MM.1S (cell line): ENCODE data around the gene KIAA1671.

ENCODE experiments used
- DNase-seq: peaks from one replicate; pipeline ENCODE4 v3.0.0-alpha.2; 2015
- H2AFZ ChIP-seq: fragments of 300-600 bp; sonication (generic); 2 replicates; pipeline ENCODE4 v1.6.0; 2016; ENCODE audit warnings: antibody characterized with exemption, low read length
- H3F3A ChIP-seq: fragments of 300-600 bp; sonication (generic); 2 replicates; pipeline ENCODE4 v1.6.1; 2016; ENCODE audit warnings: mild to moderate bottlenecking, antibody characterized with exemption, low read length, moderate library complexity, mixed read lengths; ENCODE audit not compliant: insufficient read depth
- H3K27ac ChIP-seq: fragments of 300-600 bp; sonication (generic); 2 replicates; pipeline ENCODE4 v1.5.1; 2016; ENCODE audit warnings: mild to moderate bottlenecking, low read length
- H3K27me3 ChIP-seq: fragments of 300-600 bp; sonication (generic); replicated peaks from 2 replicates; pipeline ENCODE4 v1.6.0; 2016; ENCODE audit warnings: low read length; ENCODE audit not compliant: insufficient read depth
- H3K36me3 ChIP-seq: fragments of 300-600 bp; sonication (generic); replicated peaks from 2 replicates; pipeline ENCODE4 v1.6.1; 2016; ENCODE audit warnings: mild to moderate bottlenecking, low read length, mixed read lengths; ENCODE audit not compliant: insufficient read depth
- H3K4me1 ChIP-seq: fragments of 300-600 bp; sonication (generic); 2 replicates; pipeline ENCODE4 v1.6.1; 2016; ENCODE audit warnings: low read length, mixed read lengths
- H3K4me2 ChIP-seq: fragments of 300-600 bp; sonication (generic); 2 replicates; pipeline ENCODE4 v1.6.0; 2016; ENCODE audit warnings: low read depth, low read length
- H3K4me3 ChIP-seq: fragments of 300-600 bp; sonication (generic); 2 replicates; pipeline ENCODE4 v1.5.1; 2016; ENCODE audit warnings: low read length, mixed read lengths
- H3K79me2 ChIP-seq: fragments of 300-600 bp; sonication (generic); 2 replicates; pipeline ENCODE4 v1.6.1; 2016; ENCODE audit warnings: mixed run types, low read length, mixed read lengths
- H3K9ac ChIP-seq: fragments of 300-600 bp; sonication (generic); 2 replicates; pipeline ENCODE4 v1.6.1; 2016; ENCODE audit warnings: low read length, mixed read lengths
- H3K9me2 ChIP-seq: fragments of 300-600 bp; sonication (generic); replicated peaks from 2 replicates; pipeline ENCODE4 v1.6.1; 2016; ENCODE audit warnings: mild to moderate bottlenecking, low read length, mixed read lengths; ENCODE audit not compliant: insufficient read depth
- H3K9me3 ChIP-seq: fragments of 300-600 bp; sonication (generic); replicated peaks from 2 replicates; pipeline ENCODE4 v1.6.1; 2016; ENCODE audit warnings: mild to moderate bottlenecking, low read length, mixed read lengths; ENCODE audit not compliant: insufficient read depth
- H4K20me1 ChIP-seq: fragments of 300-600 bp; sonication (generic); 2 replicates; pipeline ENCODE4 v1.6.1; 2016; ENCODE audit warnings: mild to moderate bottlenecking, low read length, moderate library complexity, mixed read lengths; ENCODE audit not compliant: insufficient read depth
- EZH2 ChIP-seq: fragments of 300-600 bp; sonication (generic); optimal IDR thresholded peaks from 2 replicates; pipeline ENCODE3; 2017; ENCODE audit warnings: low read depth, mild to moderate bottlenecking, antibody characterized with exemption, low read length, mixed read lengths
- EZH2phosphoT487 ChIP-seq: fragments of 300-600 bp; sonication (generic); IDR thresholded peaks from 2 replicates; pipeline ENCODE4 v1.6.1; 2018; ENCODE audit warnings: antibody characterized with exemption, low read length
- TF ChIP-seq, protein P1 (sequence below): fragments of 300-600 bp; sonication (generic); IDR thresholded peaks from 2 replicates; pipeline ENCODE4 v1.5.1; 2016; ENCODE audit warnings: antibody characterized with exemption, low read length, mixed read lengths

The KIAA1671 gene

DNA sequence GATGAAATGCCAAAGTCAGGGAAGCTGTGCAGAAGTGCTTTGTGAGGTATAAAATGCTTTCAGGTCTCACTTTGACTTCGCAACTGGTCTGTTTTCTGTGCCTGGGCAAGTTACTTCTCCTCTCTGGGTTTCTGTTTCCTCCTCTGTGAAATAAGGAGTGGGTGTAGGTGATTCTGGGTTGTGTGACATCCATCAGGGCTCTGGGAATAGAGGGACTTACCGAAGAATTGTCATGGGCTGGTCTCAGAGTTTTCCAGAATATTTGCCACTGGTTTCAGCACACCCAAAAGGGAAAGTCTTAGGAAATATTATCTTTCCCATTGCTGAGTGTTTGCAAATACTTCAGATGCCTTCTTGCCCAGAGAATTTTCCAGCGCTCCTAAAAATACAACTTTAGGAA lies 118.4 kb downstream of the KIAA1671 start:
- no peaks in the 10 kb centered on the region for H3K4me1 ChIP-seq
- DNase-seq: no peak
- no peaks in the 10 kb centered on the region for H3K79me2 ChIP-seq
- no peak overlapping the region for H3K4me2 ChIP-seq
- H3K27me3 ChIP-seq: peaks cover 15% of the 10 kb centered on the region; the same call in 1 of the 2 replicates
- H3K36me3 ChIP-seq: no peaks in the 10 kb centered on the region
- TF ChIP-seq, protein P1, sequence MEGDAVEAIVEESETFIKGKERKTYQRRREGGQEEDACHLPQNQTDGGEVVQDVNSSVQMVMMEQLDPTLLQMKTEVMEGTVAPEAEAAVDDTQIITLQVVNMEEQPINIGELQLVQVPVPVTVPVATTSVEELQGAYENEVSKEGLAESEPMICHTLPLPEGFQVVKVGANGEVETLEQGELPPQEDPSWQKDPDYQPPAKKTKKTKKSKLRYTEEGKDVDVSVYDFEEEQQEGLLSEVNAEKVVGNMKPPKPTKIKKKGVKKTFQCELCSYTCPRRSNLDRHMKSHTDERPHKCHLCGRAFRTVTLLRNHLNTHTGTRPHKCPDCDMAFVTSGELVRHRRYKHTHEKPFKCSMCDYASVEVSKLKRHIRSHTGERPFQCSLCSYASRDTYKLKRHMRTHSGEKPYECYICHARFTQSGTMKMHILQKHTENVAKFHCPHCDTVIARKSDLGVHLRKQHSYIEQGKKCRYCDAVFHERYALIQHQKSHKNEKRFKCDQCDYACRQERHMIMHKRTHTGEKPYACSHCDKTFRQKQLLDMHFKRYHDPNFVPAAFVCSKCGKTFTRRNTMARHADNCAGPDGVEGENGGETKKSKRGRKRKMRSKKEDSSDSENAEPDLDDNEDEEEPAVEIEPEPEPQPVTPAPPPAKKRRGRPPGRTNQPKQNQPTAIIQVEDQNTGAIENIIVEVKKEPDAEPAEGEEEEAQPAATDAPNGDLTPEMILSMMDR: no peak
- TF ChIP-seq EZH2 (no peak), EZH2phosphoT487 (no peak)
- H4K20me1 ChIP-seq: no peaks in the 10 kb centered on the region
- no peak overlapping the region for H3K4me3 ChIP-seq
- no peak overlapping the region for H3K9ac ChIP-seq
- no peaks in the 10 kb centered on the region for H3K9me2 ChIP-seq
- no peak overlapping the region for H2AFZ ChIP-seq
- no peaks in the 10 kb centered on the region for H3F3A ChIP-seq
- no peaks in the 10 kb centered on the region for H3K9me3 ChIP-seq
- no peak overlapping the region for H3K27ac ChIP-seq

DNA sequence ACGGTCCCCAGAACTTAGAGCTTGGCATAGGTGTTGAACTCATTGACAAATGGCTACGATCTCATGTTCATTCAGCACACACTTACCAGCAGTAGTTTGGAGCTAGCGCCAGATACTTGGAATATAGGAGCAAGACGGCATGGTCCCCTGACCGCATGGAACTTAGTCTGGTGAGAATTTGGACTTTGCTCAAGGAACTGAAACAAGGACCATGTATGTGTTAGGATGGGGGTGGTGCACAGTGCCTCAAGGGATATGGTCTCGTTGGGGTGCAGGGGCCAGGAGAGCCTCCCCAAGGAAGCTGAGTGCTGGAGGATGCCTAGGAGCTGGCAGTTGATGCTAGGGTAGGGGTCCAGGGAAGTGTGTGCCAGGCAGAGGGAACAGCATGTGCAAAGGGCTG lies 119.2 kb downstream of the KIAA1671 start:
- Histone ChIP-seq H3K4me1 (no peaks in the 10 kb centered on the region), H4K20me1 (no peaks in the 10 kb centered on the region), H3K9me3 (no peaks in the 10 kb centered on the region), H3K79me2 (no peaks in the 10 kb centered on the region), H3K9me2 (no peaks in the 10 kb centered on the region), H2AFZ (no peak overlapping the region), H3K36me3 (no peaks in the 10 kb centered on the region), H3F3A (no peaks in the 10 kb centered on the region), H3K27me3 (peaks cover 15% of the 10 kb centered on the region; the same call in 1 of the 2 replicates), H3K27ac (no peak overlapping the region), H3K4me3 (no peak overlapping the region), H3K4me2 (no peak overlapping the region), H3K9ac (no peak overlapping the region)
- DNase-seq: no peak
- TF ChIP-seq, protein P1: no peak
- TF ChIP-seq EZH2 (no peak), EZH2phosphoT487 (no peak)

DNA sequence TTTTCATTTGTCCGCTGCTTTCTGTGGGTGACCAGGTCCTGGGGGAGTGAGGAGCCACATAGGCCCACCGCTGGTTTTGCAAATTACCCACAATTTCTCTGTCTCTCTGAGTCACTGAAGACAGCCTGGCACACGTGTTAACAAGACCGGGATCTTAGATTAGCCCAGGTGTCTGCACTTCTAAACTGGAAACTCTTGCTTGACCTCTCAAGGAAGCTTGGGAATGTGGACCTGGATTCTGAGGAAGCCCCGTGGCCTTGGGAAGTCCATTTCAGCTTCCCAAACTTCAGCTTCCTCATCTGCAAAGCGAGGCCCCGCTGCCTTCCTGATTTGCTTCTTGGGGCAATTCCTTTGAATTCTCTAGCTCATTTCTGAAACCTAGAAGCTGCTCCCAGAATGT lies 119.9 kb downstream of the KIAA1671 start:
- Histone ChIP-seq H3K9me2 (no peaks in the 10 kb centered on the region), H2AFZ (no peak overlapping the region), H3K27me3 (peaks cover 15% of the 10 kb centered on the region; the same call in 1 of the 2 replicates), H3K4me2 (no peak overlapping the region), H3K79me2 (no peaks in the 10 kb centered on the region), H3K36me3 (no peaks in the 10 kb centered on the region), H3K27ac (no peak overlapping the region), H4K20me1 (no peaks in the 10 kb centered on the region), H3K4me3 (no peak overlapping the region), H3K4me1 (no peaks in the 10 kb centered on the region), H3K9ac (no peak overlapping the region), H3K9me3 (no peaks in the 10 kb centered on the region), H3F3A (no peaks in the 10 kb centered on the region)
- no peak for DNase-seq
- no peak for TF ChIP-seq EZH2phosphoT487
- TF ChIP-seq, protein P1: no peak
- TF ChIP-seq EZH2: no peak
